Neuronal stem cell (in vitro differentiated cells): Measurements from ENCODE around the gene SLC38A10.

ENCODE experiments used
- DNase-seq: peaks from one replicate; pipeline ENCODE4 v3.0.0-alpha.2; 2013; ENCODE audit warnings: low spot score
- H2AFZ ChIP-seq: one replicate; pipeline ENCODE4 v1.6.1; 2013; ENCODE audit warnings: mild to moderate bottlenecking, low read length, inconsistent platforms
- H2AK5ac ChIP-seq: 2 replicates; pipeline ENCODE4 v1.6.1; 2013; ENCODE audit warnings: low read depth, mild to moderate bottlenecking, inconsistent platforms, low read length, moderate library complexity, mixed read lengths
- H2BK120ac ChIP-seq: 2 replicates; pipeline ENCODE4 v1.6.1; 2013; ENCODE audit warnings: low read depth, mild to moderate bottlenecking, inconsistent platforms, low read length, moderate library complexity, mixed read lengths
- H2BK12ac ChIP-seq: one replicate; pipeline ENCODE4 v1.6.1; 2013; ENCODE audit warnings: low read length, inconsistent platforms
- H2BK15ac ChIP-seq: 2 replicates; pipeline ENCODE4 v1.6.1; 2013; ENCODE audit warnings: mild to moderate bottlenecking, low read length, inconsistent platforms, mixed read lengths
- H2BK5ac ChIP-seq: one replicate; pipeline ENCODE4 v1.6.1; 2013; ENCODE audit warnings: inconsistent platforms, mild to moderate bottlenecking, low read length, moderate library complexity
- H3K14ac ChIP-seq: one replicate; pipeline ENCODE4 v1.6.1; 2013; ENCODE audit warnings: low read length, inconsistent platforms
- H3K18ac ChIP-seq: 2 replicates; pipeline ENCODE4 v1.6.1; 2013; ENCODE audit warnings: low read length, inconsistent platforms
- H3K23ac ChIP-seq: 2 replicates; pipeline ENCODE4 v1.6.1; 2013; ENCODE audit warnings: low read depth, mild to moderate bottlenecking, mixed read lengths, low read length, inconsistent platforms; ENCODE audit not compliant: poor library complexity
- H3K27ac ChIP-seq: replicated peaks from 3 replicates; pipeline ENCODE4 v1.5.1; 2013; ENCODE audit warnings: low read length, inconsistent platforms
- H3K27me3 ChIP-seq, 3 experiments: 2 replicates each; pipeline ENCODE4 v1.6.1; 2013; ENCODE audit warnings: low read length in 3 of 3, mild to moderate bottlenecking in 2 of 3, inconsistent platforms in 1 of 3, low read depth in 1 of 3, mixed read lengths in 1 of 3, moderate library complexity in 1 of 3; ENCODE audit not compliant: control insufficient read depth in 3 of 3, insufficient read depth in 3 of 3
- H3K36me3 ChIP-seq, 2 donors: replicated peaks in 1 of 2; 2 replicates each; pipeline ENCODE4 v1.6.1; 2013; ENCODE audit warnings: low read length in 2 of 2; ENCODE audit not compliant: control insufficient read depth in 2 of 2, insufficient read depth in 2 of 2
- H3K4ac ChIP-seq: 2 replicates; pipeline ENCODE4 v1.6.1; 2013; ENCODE audit warnings: inconsistent platforms, mild to moderate bottlenecking, low read length, moderate library complexity
- H3K4me1 ChIP-seq, 2 donors: 1 replicate in 1 of 2; 2 replicates in 1 of 2; pipeline ENCODE4 v1.6.1; 2013; ENCODE audit warnings: low read length in 2 of 2, low read depth in 1 of 2; ENCODE audit not compliant: control insufficient read depth in 2 of 2, insufficient read depth in 1 of 2
- H3K4me2 ChIP-seq: one replicate; pipeline ENCODE4 v1.6.1; 2013; ENCODE audit warnings: mild to moderate bottlenecking, low read length, inconsistent platforms; ENCODE audit not compliant: insufficient read depth, poor library complexity, severe bottlenecking
- H3K4me3 ChIP-seq, 2 donors: 2 replicates each; pipeline ENCODE4 v1.5.1; 2013; ENCODE audit warnings: low read length in 2 of 2, mild to moderate bottlenecking in 2 of 2, inconsistent platforms in 1 of 2, moderate library complexity in 1 of 2
- H3K79me1 ChIP-seq: one replicate; pipeline ENCODE4 v1.6.1; 2013; ENCODE audit warnings: low read depth, mild to moderate bottlenecking, inconsistent platforms, low read length, moderate library complexity
- H3K9ac ChIP-seq: one replicate; pipeline ENCODE4 v1.6.1; 2013; ENCODE audit warnings: mild to moderate bottlenecking, low read depth, low read length, inconsistent platforms; ENCODE audit not compliant: poor library complexity
- H3K9me3 ChIP-seq, 2 donors: replicated peaks in 1 of 2; 2 replicates each; pipeline versions ENCODE3 to v1.6.1; 2013; ENCODE audit warnings: low read length in 2 of 2, mild to moderate bottlenecking in 2 of 2, inconsistent platforms in 1 of 2, low read depth in 1 of 2, mixed read lengths in 1 of 2, moderate library complexity in 1 of 2; ENCODE audit not compliant: control insufficient read depth in 2 of 2, insufficient read depth in 1 of 2
- H4K8ac ChIP-seq: one replicate; pipeline ENCODE4 v1.6.1; 2013; ENCODE audit warnings: low read depth, mild to moderate bottlenecking, inconsistent platforms, low read length, moderate library complexity
- H4K91ac ChIP-seq: one replicate; pipeline ENCODE4 v1.6.1; 2013; ENCODE audit warnings: low read length, low read depth, mild to moderate bottlenecking, inconsistent platforms; ENCODE audit not compliant: poor library complexity
- WGBS, 2 donors: extraction: QIAGEN DNeasy Blood & Tissue Kit; methylation state at CpG; one replicate each; pipeline ENCODE4 v1.1.7; 2013; ENCODE audit warnings: missing lambda C conversion rate in 2 of 2, mixed read lengths in 1 of 2; ENCODE audit not compliant: insufficient read length in 2 of 2, insufficient replicate concordance in 1 of 2; ENCODE audit errors: extremely low coverage in 2 of 2; 5-methylcytosine and 5-hydroxymethylcytosine counted together

SLC38A10 gene

DNA sequence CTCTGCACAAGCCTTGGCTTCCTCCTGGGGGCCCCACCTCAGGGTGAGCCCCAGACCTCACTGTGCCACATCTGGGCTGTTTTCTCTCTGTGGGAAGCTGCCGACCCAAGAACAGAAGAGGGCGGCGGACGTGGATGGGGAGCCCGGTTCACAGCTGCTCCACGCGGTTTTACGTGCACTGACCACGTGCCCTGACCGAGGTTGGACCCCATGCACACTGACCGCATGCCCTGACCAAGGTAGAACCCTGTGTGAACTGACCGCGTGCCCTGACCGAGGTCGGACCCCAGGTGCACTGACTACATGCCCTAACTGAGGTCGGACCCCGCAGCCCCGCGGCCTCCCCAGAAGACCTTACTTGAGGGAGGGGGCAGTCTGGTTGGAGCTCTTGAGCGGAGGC lies 92.0 kb downstream of the SLC38A10 start:
- WGBS, 2 donors = no CpG with 5 or more reads among the region's 20 CpGs
- no peak overlapping the region for H3K4me2 ChIP-seq

DNA sequence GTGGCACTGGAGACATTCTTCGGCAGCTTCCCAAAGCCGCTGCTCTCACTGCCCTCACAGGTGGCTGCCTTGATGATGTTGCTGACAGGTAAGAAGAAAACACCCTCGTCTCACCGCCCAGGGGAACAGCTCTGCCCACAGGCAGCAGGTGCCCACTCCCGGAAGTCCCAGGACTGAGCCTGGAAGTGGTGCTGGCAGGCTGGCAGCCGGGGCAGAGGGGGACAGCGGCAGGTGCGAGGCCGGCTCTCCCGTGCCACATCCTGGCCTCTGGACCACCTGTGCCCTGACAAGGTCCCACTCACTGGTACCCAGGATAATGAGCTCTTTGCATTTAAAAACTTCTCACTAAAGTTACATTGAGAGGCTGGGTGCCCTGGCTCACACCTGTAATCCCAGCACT lies 92.8 kb downstream of the SLC38A10 start:
- H2BK15ac ChIP-seq = no peak overlapping the region
- no peak overlapping the region for H3K27ac ChIP-seq
- H4K8ac ChIP-seq = no peak overlapping the region
- no peak overlapping the region for H3K18ac ChIP-seq
- H2BK12ac ChIP-seq = no peak overlapping the region
- H3K4me1 ChIP-seq = no peaks in the 10 kb centered on the region
- H3K9ac ChIP-seq = no peak overlapping the region
- H2AK5ac ChIP-seq = no peak overlapping the region
- no peak overlapping the region for H2AFZ ChIP-seq
- H3K4me2 ChIP-seq = no peak overlapping the region
- no peak overlapping the region for H2BK5ac ChIP-seq
- no peak overlapping the region for H4K91ac ChIP-seq
- no CpG with 5 or more reads among the region's 10 CpGs for WGBS, 2 donors
- H3K4ac ChIP-seq = no peak overlapping the region
- no peak overlapping the region for H3K14ac ChIP-seq
- H3K9me3 ChIP-seq = no peaks in the 10 kb centered on the region
- H2BK120ac ChIP-seq = no peak overlapping the region
- no peak overlapping the region for H3K23ac ChIP-seq
- peaks cover 3% of the 10 kb centered on the region for H3K79me1 ChIP-seq
- H3K4me3 ChIP-seq = peak overlapping the region in 1 of 2 donors; percentile 6
- peaks cover 31 to 74% of the 10 kb centered on the region in 2 donors for H3K36me3 ChIP-seq
- no peaks in the 10 kb centered on the region for H3K27me3 ChIP-seq
- DNase-seq = no peak

More for the DNA sequence above, 92.0 kb downstream of the SLC38A10 start:
- Histone ChIP-seq H3K4me3 (no peak overlapping the region), H3K27me3 (no peaks in the 10 kb centered on the region), H3K18ac (no peak overlapping the region), H2BK5ac (peak overlapping the region; percentile 10), H3K14ac (no peak overlapping the region), H3K9me3 (peaks cover 0 to 4% of the 10 kb centered on the region in 2 donors), H2BK15ac (no peak overlapping the region), H3K27ac (no peak overlapping the region), H2BK12ac (no peak overlapping the region), H3K4me1 (no peaks in the 10 kb centered on the region), H2AK5ac (no peak overlapping the region), H3K4ac (no peak overlapping the region), H2BK120ac (no peak overlapping the region), H3K9ac (peak overlapping the region; percentile 9), H4K8ac (no peak overlapping the region), H3K79me1 (peaks cover 7% of the 10 kb centered on the region), H3K23ac (no peak overlapping the region), H2AFZ (no peak overlapping the region), H3K36me3 (peaks cover 30 to 74% of the 10 kb centered on the region in 2 donors), H4K91ac (no peak overlapping the region)
- DNase-seq = no peak

DNA sequence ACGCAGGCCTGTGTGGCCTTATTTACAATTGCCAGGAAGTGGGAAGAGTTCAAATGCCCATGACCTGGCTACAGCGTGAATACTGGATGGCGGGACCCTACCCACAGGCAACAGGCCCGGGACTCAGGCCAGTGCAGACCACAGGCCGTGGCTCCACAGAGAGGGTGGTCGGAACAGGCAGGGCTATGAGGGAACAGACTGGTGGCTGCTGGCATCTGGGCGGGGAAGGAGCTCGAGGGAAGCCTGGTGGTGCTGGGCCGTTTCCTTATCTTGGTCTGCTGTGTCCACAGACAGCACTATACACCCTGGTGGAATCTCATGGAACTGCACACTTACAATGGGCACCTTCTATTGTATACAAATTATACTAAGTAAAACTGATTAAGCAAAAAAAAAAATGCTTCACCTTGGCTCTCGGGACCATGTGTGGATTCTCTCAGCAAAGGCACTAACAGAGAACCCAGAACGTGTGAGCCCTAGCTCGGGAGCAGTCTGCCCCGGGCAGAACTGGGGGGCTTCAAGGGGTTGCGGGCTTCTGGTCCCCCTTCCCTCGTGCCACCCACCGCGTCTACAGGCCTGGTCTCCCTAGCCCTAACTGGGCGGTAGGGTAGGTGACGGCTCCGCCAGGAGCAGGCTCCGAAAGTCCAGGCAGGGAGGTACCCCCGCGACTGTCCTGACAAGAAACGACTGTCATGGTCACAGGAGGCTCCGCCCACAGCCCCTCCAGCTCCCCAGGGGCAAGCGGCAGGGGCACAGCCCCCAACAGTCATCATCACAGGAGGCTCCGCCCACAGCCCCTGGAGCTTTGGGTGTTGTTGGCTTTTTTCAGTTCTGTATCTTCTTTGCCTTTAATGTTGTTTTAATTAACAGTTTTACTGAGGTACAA lies 94.2 kb downstream of the SLC38A10 start:
- Histone ChIP-seq H3K36me3 (peaks cover 32 to 80% of the 10 kb centered on the region in 2 donors), H4K91ac (no peak overlapping the region), H2BK12ac (no peak overlapping the region), H3K27me3 (no peaks in the 10 kb centered on the region), H3K9ac (peak overlapping the region; percentile 70), H3K79me1 (peaks cover 3% of the 10 kb centered on the region), H2BK120ac (no peak overlapping the region), H2AK5ac (peak overlapping the region; percentile 87), H4K8ac (no peak overlapping the region), H3K9me3 (no peaks in the 10 kb centered on the region), H3K14ac (peak overlapping the region; percentile 38), H2BK15ac (no peak overlapping the region), H2BK5ac (peak overlapping the region; percentile 48), H3K4me2 (no peak overlapping the region), H2AFZ (no peak overlapping the region), H3K4me3 (no peak overlapping the region), H3K4me1 (no peaks in the 10 kb centered on the region), H3K18ac (peak overlapping the region; percentile 33), H3K27ac (no peak overlapping the region), H3K4ac (no peak overlapping the region), H3K23ac (peak overlapping the region; percentile 43)
- peak; percentile 21 for DNase-seq
- no CpG with 5 or more reads among the region's 27 CpGs for WGBS, 2 donors

DNA sequence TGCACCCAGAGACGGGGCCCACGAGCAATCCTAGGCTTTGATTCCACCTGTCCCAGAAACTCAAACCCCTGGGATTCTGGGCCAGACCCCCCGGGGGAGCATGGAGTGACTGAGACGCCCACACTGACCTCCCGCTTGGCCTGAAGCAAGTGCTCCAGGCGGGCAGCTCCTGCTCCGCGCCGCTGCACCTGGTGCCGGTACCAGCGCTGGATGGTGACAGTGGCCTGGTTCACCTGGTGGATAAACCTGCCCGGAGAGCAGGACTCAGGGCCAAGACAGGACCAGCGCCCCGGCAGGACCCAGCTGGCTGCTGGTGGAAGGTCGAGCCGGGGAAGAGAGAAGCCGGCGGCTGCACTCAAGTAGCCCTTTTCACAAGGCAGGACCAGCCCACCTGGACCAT lies 94.9 kb downstream of the SLC38A10 start:
- H2BK120ac ChIP-seq = no peak overlapping the region
- H3K4me1 ChIP-seq = no peaks in the 10 kb centered on the region
- no peak overlapping the region for H3K9ac ChIP-seq
- peaks cover 3% of the 10 kb centered on the region for H3K79me1 ChIP-seq
- H2BK5ac ChIP-seq = peak overlapping the region; percentile 48
- H2AK5ac ChIP-seq = no peak overlapping the region
- peaks cover 38 to 87% of the 10 kb centered on the region in 2 donors for H3K36me3 ChIP-seq
- no peak overlapping the region for H2AFZ ChIP-seq
- H3K27me3 ChIP-seq = no peaks in the 10 kb centered on the region
- H2BK15ac ChIP-seq = no peak overlapping the region
- no CpG with 5 or more reads among the region's 18 CpGs for WGBS, 2 donors
- H4K91ac ChIP-seq = no peak overlapping the region
- H4K8ac ChIP-seq = peak overlapping the region; percentile 43
- no peak overlapping the region for H3K27ac ChIP-seq
- no peak overlapping the region for H3K14ac ChIP-seq
- H3K4me3 ChIP-seq = no peak overlapping the region
- H3K4me2 ChIP-seq = no peak overlapping the region
- no peak overlapping the region for H3K4ac ChIP-seq
- no peak overlapping the region for H2BK12ac ChIP-seq
- DNase-seq = no peak
- no peak overlapping the region for H3K18ac ChIP-seq
- H3K9me3 ChIP-seq = no peaks in the 10 kb centered on the region
- H3K23ac ChIP-seq = peak overlapping the region; percentile 43
